Heart left ventricle (tissue), 13 donors: ENCODE results near the gene TECPR1.

Source experiments
- POLR2A ChIP-seq, 2 donors: fragments of 450-650 bp; IDR thresholded peaks; one replicate each; pipeline ENCODE4 v1.6.1; 2017; ENCODE audit warnings: antibody characterized with exemption in 2 of 2, mild to moderate bottlenecking in 2 of 2, moderate library complexity in 2 of 2
- TF ChIP-seq, protein P1 (sequence below), 12 donors: fragments of 200-600 bp; sonication (generic) in 4 of 12; IDR thresholded peaks; one replicate each; pipeline versions ENCODE4 v1.5.0 to v1.8.0; 2018 to 2022; ENCODE audit warnings: antibody characterized with exemption in 12 of 12, mild to moderate bottlenecking in 5 of 12
- donor health status: ischemic (EF 13 %, LVEDD 7.1; RV severe dilation, severe dysfunction).
- donor health status: DM: no; HTN: yes; CAD: no.
- donor health status: DM: no; HTN: no; CAD: no.
- donor health status: ischemic (EF 25% LVEDD 6.9; RV normal size, moderate dysfunction).
- donor health status: ischemic (EF 25% LVEDD 5.7; RV mildly dilated, moderate dysfunction).
- donor health status: ischemic (EF 35%, LVEDD 5.7; RV mildly dilated, moderate dysfunction).
- donor health status: nonischemic (EF 11% LVEDD 7.7; RV severe dilation, severe dysfunction).
- donor health status: DM: yes; HTN: yes; CAD: no.
- donor health status: PGD.
- donor health status: ischemic (EF 29% LVEDD 5.4; RV normal size, mild dysfunction).
- donor health status: nonischemic (EF 23%, LVEDD 6.1; RV moderate dilation, normal function).

GRCh38 chr7:98171449-98171848, 80.6 kb downstream of the TECPR1 start:
- TF ChIP-seq, protein P1, sequence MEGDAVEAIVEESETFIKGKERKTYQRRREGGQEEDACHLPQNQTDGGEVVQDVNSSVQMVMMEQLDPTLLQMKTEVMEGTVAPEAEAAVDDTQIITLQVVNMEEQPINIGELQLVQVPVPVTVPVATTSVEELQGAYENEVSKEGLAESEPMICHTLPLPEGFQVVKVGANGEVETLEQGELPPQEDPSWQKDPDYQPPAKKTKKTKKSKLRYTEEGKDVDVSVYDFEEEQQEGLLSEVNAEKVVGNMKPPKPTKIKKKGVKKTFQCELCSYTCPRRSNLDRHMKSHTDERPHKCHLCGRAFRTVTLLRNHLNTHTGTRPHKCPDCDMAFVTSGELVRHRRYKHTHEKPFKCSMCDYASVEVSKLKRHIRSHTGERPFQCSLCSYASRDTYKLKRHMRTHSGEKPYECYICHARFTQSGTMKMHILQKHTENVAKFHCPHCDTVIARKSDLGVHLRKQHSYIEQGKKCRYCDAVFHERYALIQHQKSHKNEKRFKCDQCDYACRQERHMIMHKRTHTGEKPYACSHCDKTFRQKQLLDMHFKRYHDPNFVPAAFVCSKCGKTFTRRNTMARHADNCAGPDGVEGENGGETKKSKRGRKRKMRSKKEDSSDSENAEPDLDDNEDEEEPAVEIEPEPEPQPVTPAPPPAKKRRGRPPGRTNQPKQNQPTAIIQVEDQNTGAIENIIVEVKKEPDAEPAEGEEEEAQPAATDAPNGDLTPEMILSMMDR (IDR thresholded peaks at IDR 0.05): no peak
- no peak for TF ChIP-seq POLR2A (IDR thresholded peaks at IDR 0.05)
